LoVo (cell line): ENCODE results near the gene NUP62CL.
"Not testable (repeated sequence)": the region's sequence is repeated elsewhere in the genome, so short reads cannot be mapped to it uniquely, and the experiment has no call there.

Experiments used
- DNase-seq: peaks from one replicate; pipeline ENCODE4 v3.0.0-alpha.2; 2016; ENCODE audit warnings: low spot score

Gene NUP62CL

GRCh38 chrX:107205770-107206696 lies at the start of gene NUP62CL, which contains the start of gene DNAAF6:
NUP62CL (minus strand) TSS chrX:107206433; CDS start chrX:107175146, 31,287 bp downstream.
DNAAF6 (plus strand) TSS chrX:107206611; CDS start chrX:107212876, 6,265 bp downstream.
- peak; percentile 60 for DNase-seq

- DNase-seq: no peak
Observed at GRCh38 chrX:107228486-107228819, 22.2 kb upstream of the NUP62CL start.

GRCh38 chrX:107227780-107228485 lies 21.7 kb upstream of the NUP62CL start:
- DNase-seq: no peak

GRCh38 chrX:107226757-107227156 lies 20.5 kb upstream of the NUP62CL start:
- DNase-seq: no peak

GRCh38 chrX:107213477-107213876 lies 7.2 kb upstream of the NUP62CL start:
- no peak for DNase-seq

- DNase-seq: no peak
Observed at GRCh38 chrX:107207943-107208342, 1.7 kb upstream of the NUP62CL start.

GRCh38 chrX:107207089-107207488 lies 856 bp upstream of the NUP62CL start:
- DNase-seq: no peak

GRCh38 chrX:107206697-107207065 lies 448 bp upstream of the NUP62CL start:
- no peak for DNase-seq

GRCh38 chrX:107204068-107204605 lies 2.1 kb downstream of the NUP62CL start:
- DNase-seq: no peak

GRCh38 chrX:107199491-107199890 lies 6.7 kb downstream of the NUP62CL start:
- DNase-seq: no peak

- not testable (repeated sequence) for DNase-seq
Observed at GRCh38 chrX:107198074-107198473, 8.2 kb downstream of the NUP62CL start.

- DNase-seq: no peak
Observed at GRCh38 chrX:107197319-107197718, 8.9 kb downstream of the NUP62CL start.

- DNase-seq: no peak
Observed at GRCh38 chrX:107171369-107172102, 34.7 kb downstream of the NUP62CL start.

GRCh38 chrX:107168712-107169111 lies 37.5 kb downstream of the NUP62CL start:
- DNase-seq: no peak

GRCh38 chrX:107168257-107168656 lies 38.0 kb downstream of the NUP62CL start:
- no peak for DNase-seq

GRCh38 chrX:107167163-107167921 lies 38.9 kb downstream of the NUP62CL start:
- no peak for DNase-seq

GRCh38 chrX:107157618-107158017 lies 48.6 kb downstream of the NUP62CL start:
- not testable (repeated sequence) for DNase-seq

- not testable (repeated sequence) for DNase-seq
Observed at GRCh38 chrX:107155621-107156430, 50.4 kb downstream of the NUP62CL start.

- DNase-seq: peak; percentile 25
Observed at GRCh38 chrX:107154787-107155620, 51.2 kb downstream of the NUP62CL start.

GRCh38 chrX:107153005-107153404 lies 53.2 kb downstream of the NUP62CL start:
- no peak for DNase-seq
